GM10266 (cell line): ENCODE results near the gene LRRC31.
A peak's percentile ranks its signal among the peaks of the same experiment; 100 is the strongest.

ENCODE experiments used
- DNase-seq: peaks from one replicate; pipeline ENCODE4 v3.0.0; 2012; ENCODE audit errors: extremely low spot score
- CTCF ChIP-seq: IDR thresholded peaks from 2 replicates; pipeline ENCODE4 v1.5.1; 2012; ENCODE audit warnings: mild to moderate bottlenecking, low read depth; ENCODE audit not compliant: control insufficient read depth, insufficient read depth; ENCODE audit errors: missing control alignments

LRRC31 gene

GRCh38 chr3:169864270-169864669 lies 5.5 kb downstream of the LRRC31 start:
- DNase-seq = no peak
- no peak for TF ChIP-seq CTCF

- TF ChIP-seq CTCF = peak; percentile 100
- DNase-seq = peak; percentile 72
Measured at GRCh38 chr3:169863458-169863899, 6.3 kb downstream of the LRRC31 start.

GRCh38 chr3:169861871-169862270 lies 7.9 kb downstream of the LRRC31 start:
- no peak for DNase-seq
- TF ChIP-seq CTCF = no peak

GRCh38 chr3:169857811-169858210 lies 11.9 kb downstream of the LRRC31 start:
- no peak for TF ChIP-seq CTCF

GRCh38 chr3:169855514-169855913 lies 14.2 kb downstream of the LRRC31 start:
- DNase-seq = no peak
- no peak for TF ChIP-seq CTCF

More at GRCh38 chr3:169857811-169858210, 11.9 kb downstream of the LRRC31 start:
- DNase-seq = no peak

- no peak for TF ChIP-seq CTCF
Measured at GRCh38 chr3:169850618-169851017, 19.1 kb downstream of the LRRC31 start.

GRCh38 chr3:169848741-169849140 lies 21.0 kb downstream of the LRRC31 start:
- TF ChIP-seq CTCF = no peak
- DNase-seq = no peak

More at GRCh38 chr3:169850618-169851017, 19.1 kb downstream of the LRRC31 start:
- DNase-seq = no peak
